Upper lobe of left lung (tissue), 4 donors: ENCODE data around the gene AFAP1L1.

ENCODE experiments used
- CTCF ChIP-seq, 6 experiments: fragments of 450-650 bp in 4 of 6; fragments of 200-600 bp in 2 of 6; sonication (generic) in 2 of 6; IDR thresholded peaks; one replicate each; pipeline ENCODE4 v1.5.1; 2016 to 2019; ENCODE audit warnings: antibody characterized with exemption in 6 of 6
- EP300 ChIP-seq, 4 donors: sonication (generic); formaldehyde crosslinking; IDR thresholded peaks; one replicate each; pipeline ENCODE4 v1.5.1; 2017; ENCODE audit warnings: antibody characterized with exemption in 4 of 4, control low read depth in 2 of 4
- POLR2A ChIP-seq, 4 donors: fragments of 450-650 bp; IDR thresholded peaks; one replicate each; pipeline ENCODE4 v1.5.1; 2016 to 2017; ENCODE audit warnings: antibody characterized with exemption in 4 of 4, mild to moderate bottlenecking in 2 of 4
- POLR2AphosphoS5 ChIP-seq, 2 donors: sonication (generic); formaldehyde crosslinking; IDR thresholded peaks; one replicate each; pipeline ENCODE4 v1.5.1; 2017; ENCODE audit warnings: antibody characterized with exemption in 2 of 2

- TF ChIP-seq CTCF (IDR thresholded peaks at IDR 0.05) (no peak), POLR2A (IDR thresholded peaks at IDR 0.05) (no peak), EP300 (IDR thresholded peaks at IDR 0.05) (no peak), POLR2AphosphoS5 (IDR thresholded peaks at IDR 0.05) (no peak)
These were observed 106.7 kb downstream of the AFAP1L1 start for GRCh38 chr5:149378241-149378820.
